ENCODE results near the gene NOX4. TPM values are rescaled to one million over a fixed set of nuclear protein-coding genes. Genes with fewer than 3 reads are reported as not detected.

NOX4 gene
- polyA plus RNA-seq, 3 donors, result not detected

DNA sequence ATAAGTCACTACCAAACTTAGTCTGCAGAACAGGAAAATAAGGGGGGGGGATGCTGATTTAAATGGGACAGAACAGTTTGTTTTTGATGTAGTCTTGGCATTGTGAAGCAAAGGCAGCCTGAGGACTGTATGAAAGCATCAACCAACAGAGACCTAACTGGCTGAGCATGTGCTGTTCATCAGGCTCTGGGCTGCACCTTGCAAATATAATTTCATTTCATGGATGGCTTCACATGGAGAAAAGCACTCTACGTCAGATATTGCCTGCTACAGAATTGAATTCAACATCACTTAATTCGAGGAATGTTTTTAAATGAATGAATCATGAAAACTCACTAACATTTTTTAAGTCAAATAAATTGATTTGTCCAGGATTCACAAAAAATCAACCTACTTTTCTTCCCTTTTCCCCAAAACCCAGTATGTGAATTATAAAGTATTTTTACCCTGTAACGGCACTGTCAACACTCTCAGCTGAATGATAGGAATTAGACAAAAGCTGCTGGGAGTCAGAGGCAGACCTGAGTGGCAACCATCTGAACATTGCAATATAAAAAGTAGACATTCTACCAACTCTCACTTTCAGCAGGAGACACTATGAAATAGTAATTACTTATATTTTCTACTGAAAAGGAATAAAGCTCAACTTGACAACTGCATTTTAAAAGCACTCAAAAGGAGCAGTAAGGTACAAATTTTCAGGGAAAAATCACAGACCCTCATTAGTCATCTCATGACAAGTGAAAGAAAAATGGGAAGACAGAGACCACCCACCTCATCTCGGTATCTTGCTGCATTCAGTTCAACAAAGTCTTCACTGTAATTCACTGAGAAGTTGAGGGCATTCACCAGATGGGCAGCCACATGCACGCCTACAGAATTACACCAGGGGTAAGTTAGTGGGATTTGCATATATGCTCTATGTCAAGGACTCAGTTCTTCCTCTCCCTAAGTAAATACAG, 47.5 kb downstream of the NOX4 start:
- TF ChIP-seq CTCF (IDR thresholded peaks at IDR 0.05), result no peak

DNA sequence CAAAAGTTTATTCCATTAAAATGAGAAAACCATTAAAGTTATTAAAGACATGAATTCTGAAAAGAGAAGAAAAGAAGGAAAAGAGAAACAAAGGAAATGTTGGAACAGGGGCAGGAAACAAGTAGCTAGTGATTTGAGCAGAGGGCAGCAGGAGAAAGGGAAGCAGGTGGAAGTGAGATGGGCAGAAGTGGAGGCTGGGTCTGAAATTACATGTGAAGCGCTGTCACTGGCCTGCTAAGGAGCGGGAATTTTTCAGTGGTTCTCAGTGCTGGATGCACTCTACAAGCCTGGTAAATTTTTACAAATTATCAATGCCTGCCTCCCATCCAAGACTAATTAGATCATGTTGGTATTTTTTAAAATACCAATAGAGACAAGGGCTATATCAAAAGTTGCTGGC, 48.4 kb downstream of the NOX4 start:
- no peak overlapping the region for H3K4me3 Mint-ChIP-seq
- intact Hi-C loops (cut with micrococcal nuclease), result no loop called here
- Histone ChIP-seq H3K4me1 (ENCODE audit: control insufficient read depth in 1 of 2, insufficient read depth in 2 of 2, low read length in 2 of 2) (no peaks in the 10 kb centered on the region), H3K9me3 (replicated peaks in 1 of 2; ENCODE audit: control insufficient read depth in 1 of 2, insufficient read depth in 1 of 2, low read length in 2 of 2) (no peaks in the 10 kb centered on the region), H3K27ac (ENCODE audit: low read depth in 1 of 2, low read length in 2 of 2) (no peak overlapping the region), H2AFZ (ENCODE audit: insufficient read depth, low read depth, low read length, poor library complexity, severe bottlenecking) (no peak overlapping the region), H3K9ac (ENCODE audit: insufficient read depth, low read length, poor library complexity, severe bottlenecking) (no peak overlapping the region), H3K36me3 (replicated peaks in 1 of 2; ENCODE audit: control insufficient read depth in 1 of 2, insufficient read depth in 2 of 2, low read length in 2 of 2) (no peaks in the 10 kb centered on the region), H3K4me3 (replicated peaks in 1 of 3; ENCODE audit: low read depth in 2 of 3, low read length in 3 of 3) (no peak overlapping the region), H4K20me1 (ENCODE audit: insufficient read depth, low read length) (no peaks in the 10 kb centered on the region), H3K79me2 (ENCODE audit: insufficient read depth, low read length) (no peaks in the 10 kb centered on the region), H3K27me3 (ENCODE audit: control insufficient read depth in 2 of 2, insufficient read depth in 2 of 2, low read length in 2 of 2) (no peaks in the 10 kb centered on the region), H3K4me2 (replicated peaks; ENCODE audit: extremely low read depth, low read length, poor library complexity, severe bottlenecking) (no peak overlapping the region)
- H3K4me1 Mint-ChIP-seq, result no peaks in the 10 kb centered on the region
- H3K27ac Mint-ChIP-seq, result no peak overlapping the region
- no peaks in the 10 kb centered on the region for H3K36me3 Mint-ChIP-seq
- no CpG with 5 or more reads among the region's 2 CpGs for whole genome bisulfite sequencing (ENCODE audit: insufficient coverage)
- H3K9me3 Mint-ChIP-seq, result no peaks in the 10 kb centered on the region
- H3K27me3 Mint-ChIP-seq (ENCODE audit: low read depth in 3 of 3), result peaks cover 0 to 1% (median 0%) of the 10 kb centered on the region in 3 donors
- TF ChIP-seq CTCF (IDR thresholded peaks at IDR 0.05), result no peak
- no peak for DNase-seq

More for the DNA sequence above, 47.5 kb downstream of the NOX4 start:
- H3K4me3 ChIP-seq (replicated peaks in 1 of 3; ENCODE audit: low read depth in 2 of 3, low read length in 3 of 3), result no peak overlapping the region
- H3K9ac ChIP-seq (ENCODE audit: insufficient read depth, low read length, poor library complexity, severe bottlenecking), result no peak overlapping the region
- H2AFZ ChIP-seq (ENCODE audit: insufficient read depth, low read depth, low read length, poor library complexity, severe bottlenecking), result no peak overlapping the region
- H3K9me3 ChIP-seq (replicated peaks in 1 of 2; ENCODE audit: control insufficient read depth in 1 of 2, insufficient read depth in 1 of 2, low read length in 2 of 2), result no peaks in the 10 kb centered on the region
- no peaks in the 10 kb centered on the region for H4K20me1 ChIP-seq (ENCODE audit: insufficient read depth, low read length)
- no peak overlapping the region for H3K27ac ChIP-seq (ENCODE audit: low read depth in 1 of 2, low read length in 2 of 2)
- no peaks in the 10 kb centered on the region for H3K4me1 ChIP-seq (ENCODE audit: control insufficient read depth in 1 of 2, insufficient read depth in 2 of 2, low read length in 2 of 2)
- Mint-ChIP-seq H3K36me3 (no peaks in the 10 kb centered on the region), H3K27me3 (ENCODE audit: low read depth in 3 of 3) (peaks cover 0 to 1% (median 0%) of the 10 kb centered on the region in 3 donors), H3K9me3 (no peaks in the 10 kb centered on the region), H3K27ac (no peak overlapping the region), H3K4me3 (no peak overlapping the region), H3K4me1 (no peaks in the 10 kb centered on the region)
- no peak for DNase-seq
- no peaks in the 10 kb centered on the region for H3K36me3 ChIP-seq (replicated peaks in 1 of 2; ENCODE audit: control insufficient read depth in 1 of 2, insufficient read depth in 2 of 2, low read length in 2 of 2)
- no CpG with 5 or more reads among the region's 5 CpGs for WGBS (ENCODE audit: insufficient coverage)
- no peak overlapping the region for H3K4me2 ChIP-seq (replicated peaks; ENCODE audit: extremely low read depth, low read length, poor library complexity, severe bottlenecking)
- intact Hi-C loops (cut with micrococcal nuclease), result no loop called here
- no peaks in the 10 kb centered on the region for H3K27me3 ChIP-seq (ENCODE audit: control insufficient read depth in 2 of 2, insufficient read depth in 2 of 2, low read length in 2 of 2)
- no peaks in the 10 kb centered on the region for H3K79me2 ChIP-seq (ENCODE audit: insufficient read depth, low read length)

All from CD14-positive monocyte (primary cell).